HG03280 (cell line): ENCODE data around the gene NFKBIB.
"Not testable (repeated sequence)": the region's sequence is repeated elsewhere in the genome, so short reads cannot be mapped to it uniquely, and the experiment has no call there.

Experiments
- ATAC-seq: cut with Tn5 transposase; IDR thresholded peaks from one replicate; pipeline ENCODE4 v1.9.1; 2021; ENCODE audit warnings: mild to moderate bottlenecking, moderate library complexity; ENCODE audit not compliant: unreplicated experiment

Gene NFKBIB

DNA sequence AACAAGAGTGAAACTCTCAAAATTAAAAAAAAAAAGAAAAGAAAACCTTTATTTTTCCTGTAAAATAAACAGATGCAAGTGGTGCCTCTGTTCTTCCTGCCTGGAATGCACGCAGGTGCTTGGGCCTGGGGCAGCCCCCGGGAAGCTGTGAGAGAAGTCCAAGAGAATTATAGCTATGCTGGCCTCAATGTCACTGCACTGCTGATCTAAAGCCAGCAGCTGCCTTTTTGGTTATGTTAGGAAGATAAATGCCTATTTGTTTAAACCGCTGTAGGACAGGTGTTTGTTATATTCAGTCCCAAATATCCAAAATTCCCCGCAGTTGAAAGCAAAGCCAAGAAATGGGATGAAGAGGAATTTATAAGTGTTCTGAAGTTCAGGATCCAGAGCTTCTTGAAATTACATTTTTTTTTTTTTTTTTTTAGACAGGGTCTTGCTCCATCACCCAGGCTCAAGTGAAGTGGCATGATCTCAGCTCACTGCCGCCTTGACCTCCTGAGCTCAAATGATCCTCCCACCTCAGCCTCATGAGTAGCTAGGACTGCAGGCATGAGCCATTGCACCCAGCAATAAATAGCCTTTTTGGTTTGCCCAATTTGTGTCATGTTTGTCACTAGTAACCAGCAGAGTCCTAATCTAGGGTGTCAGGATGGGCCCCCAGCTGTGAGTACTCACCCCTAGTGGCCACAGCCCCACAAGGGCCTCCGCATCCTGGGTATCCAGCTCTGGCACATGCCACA lies 23.9 kb upstream of the NFKBIB start:
- ATAC-seq, result no peak

DNA sequence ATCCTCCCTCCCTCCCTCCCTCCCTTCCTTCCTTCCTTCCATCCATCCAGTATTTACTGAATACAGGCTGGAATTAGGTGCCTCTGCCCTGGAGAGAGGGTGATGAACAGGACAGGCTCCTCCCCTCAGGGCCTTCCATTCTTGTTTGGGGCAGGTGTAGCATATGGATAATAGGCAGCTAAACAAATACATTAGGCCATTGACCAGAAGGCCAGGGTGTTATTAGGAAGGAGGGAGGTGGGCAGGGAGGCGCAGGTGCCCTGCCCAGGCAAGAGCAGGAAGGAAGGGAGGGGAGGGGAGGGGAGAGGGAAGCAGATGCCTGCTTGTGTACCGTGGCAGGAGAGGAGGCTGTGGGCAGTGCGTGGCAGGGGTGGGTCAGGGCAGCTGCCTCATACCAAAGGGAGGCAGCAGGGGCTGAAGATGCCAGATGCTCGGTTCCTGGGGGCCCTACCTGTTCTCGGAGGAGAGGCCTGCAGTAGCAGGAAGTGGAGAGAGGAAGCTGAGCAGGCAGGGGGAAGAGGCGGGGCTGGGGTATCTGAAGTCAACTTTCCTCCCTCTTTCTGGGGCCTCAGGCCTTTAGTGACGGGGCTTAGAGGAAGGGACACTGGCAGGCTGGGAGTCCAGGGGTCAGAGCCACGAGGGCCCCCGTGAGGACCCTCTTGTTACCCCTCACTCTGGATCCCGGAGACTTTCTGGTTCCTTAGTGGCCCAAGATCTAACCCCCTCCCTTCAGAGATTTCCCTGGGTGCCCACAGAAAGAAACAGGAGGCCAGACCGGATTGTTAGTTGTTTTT lies 21.8 kb upstream of the NFKBIB start, which contains the start of gene RINL:
Gene RINL, minus strand, starts transcription at position 495 of the 794 bp plus-strand sequence. CDS start 1,533 bp downstream, outside the sequence.
- ATAC-seq, result no peak

DNA sequence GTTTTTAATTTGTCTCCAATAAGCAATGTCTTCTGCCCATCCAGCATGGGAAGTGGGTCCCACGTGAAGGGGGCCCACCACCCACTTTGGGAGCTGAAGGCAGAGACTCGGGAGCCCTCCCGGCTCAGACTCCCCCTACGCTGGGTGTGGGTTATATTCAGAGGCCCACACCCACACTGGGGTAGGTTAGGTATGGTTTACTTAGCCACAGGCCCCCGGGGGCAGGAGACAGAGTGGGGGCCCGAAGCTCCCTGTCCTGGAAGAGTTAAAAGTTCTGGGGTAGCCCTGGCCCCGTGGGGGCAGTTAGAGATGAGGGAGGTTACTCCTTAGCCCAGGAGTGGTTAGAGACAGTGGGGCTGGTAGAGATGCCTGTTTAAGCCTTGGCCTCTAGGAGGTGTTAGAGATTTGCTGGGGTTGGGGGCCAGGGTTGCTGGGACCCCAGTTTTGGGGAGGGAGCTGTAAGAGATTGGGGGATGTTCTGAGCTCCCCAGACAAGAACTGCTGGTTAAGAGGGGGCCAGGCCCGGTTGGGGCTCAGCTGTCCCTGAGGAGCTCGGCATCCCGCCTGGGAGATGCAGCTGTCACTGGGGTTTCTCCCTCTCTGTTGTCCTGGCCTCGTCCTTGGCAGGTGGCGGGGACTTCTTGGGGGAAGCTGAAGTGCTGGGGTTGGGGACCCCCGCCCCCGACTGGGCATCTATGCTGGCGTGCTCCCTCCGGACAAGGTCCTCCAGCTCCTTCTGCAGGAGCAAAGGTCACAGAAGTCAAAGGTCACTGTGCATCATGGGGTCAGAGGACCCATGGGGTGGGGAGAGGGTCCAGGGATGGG lies 21.0 kb upstream of the NFKBIB start:
- no peak for ATAC-seq

DNA sequence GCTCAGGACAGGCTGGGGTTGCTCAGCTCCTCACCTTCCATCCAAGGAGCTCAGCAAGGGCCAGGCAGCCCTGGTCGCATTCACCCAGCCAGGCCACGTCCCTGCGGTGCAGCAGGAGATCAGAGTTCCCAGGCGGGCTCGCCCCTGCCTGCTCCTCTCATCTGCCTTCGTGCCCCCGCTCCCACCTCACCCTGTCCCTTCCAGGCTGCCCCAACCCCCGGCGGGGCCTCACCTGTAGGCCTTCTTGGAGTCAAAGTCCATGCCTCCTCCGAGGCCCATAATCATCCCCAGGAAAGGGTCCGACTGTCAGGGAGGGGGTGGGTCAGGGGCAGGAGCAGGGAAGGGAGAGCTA lies 20.4 kb upstream of the NFKBIB start:
- no peak for ATAC-seq

DNA sequence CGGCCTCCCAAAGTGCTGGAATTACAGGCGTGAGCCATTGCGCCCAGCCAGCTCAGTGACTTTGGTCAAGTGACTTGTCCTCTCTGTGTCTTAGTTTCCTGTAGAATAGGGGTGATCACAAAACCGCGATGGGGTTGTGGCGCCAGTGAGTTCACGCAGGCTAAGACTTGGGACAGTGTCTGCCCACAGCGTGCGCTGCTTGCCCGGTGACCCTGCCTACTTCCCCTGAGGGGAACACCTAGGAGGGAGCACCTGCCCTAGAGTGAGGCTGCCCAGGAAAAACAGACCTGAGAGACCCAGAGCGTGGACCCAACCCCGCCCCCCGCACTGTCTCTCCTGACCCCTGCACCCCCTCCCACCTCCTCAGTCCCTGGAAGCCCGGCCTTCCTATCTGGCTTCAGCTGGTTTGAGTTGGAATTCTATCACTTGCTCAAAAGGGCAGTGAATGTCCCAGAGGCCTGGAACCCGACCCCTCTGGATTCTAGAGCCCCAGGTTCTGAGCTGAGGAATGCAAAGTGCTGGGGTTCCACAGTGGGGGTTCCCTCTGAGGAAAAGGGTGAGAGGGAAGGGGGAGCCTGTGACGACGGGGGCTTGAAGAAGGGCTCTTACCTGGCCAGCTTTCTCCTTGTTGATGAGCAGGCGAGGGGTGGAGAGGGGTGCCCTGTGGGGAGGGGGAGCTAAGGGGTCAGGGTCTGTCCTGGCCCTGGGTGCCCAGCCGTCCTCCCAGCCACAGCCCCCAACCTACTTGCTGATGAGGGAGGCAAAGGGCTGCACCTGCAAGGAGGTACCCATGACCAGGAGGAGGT lies 19.5 kb upstream of the NFKBIB start:
- ATAC-seq, result no peak

DNA sequence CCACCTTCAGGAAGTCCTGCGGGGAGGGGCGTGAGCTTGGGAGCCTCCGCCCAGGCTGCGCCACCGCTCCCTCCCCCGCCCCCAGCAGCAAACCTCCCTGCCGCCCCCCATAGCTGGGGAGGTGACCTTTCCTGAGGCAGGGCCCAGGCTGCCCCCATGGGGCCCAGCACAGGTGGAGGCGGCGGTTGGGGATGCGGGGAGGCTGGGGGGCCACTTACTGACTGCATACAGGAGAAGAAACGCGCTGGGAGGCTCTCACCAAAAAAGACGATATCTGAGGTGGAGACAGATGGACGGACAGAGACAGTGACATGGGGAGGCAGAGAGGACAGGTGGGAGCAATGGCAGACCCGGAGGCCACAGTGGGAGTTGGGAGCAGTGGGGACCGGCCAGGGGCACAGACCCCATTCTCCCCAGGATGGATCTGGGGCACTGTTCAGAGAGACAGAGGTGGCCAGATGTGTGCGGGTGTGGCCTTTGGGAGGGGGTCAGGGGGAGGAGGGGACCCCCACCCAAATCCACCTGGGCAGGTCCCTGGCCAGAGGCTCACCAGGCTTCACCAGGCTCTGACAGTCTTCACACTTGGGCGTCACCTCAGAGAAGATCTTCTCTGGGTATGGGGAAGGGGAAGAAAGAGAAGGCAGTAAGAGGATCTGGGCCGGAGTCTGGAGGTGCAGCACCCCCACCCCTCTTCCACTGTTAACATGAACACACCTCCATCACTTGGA lies 18.7 kb upstream of the NFKBIB start:
- ATAC-seq, result no peak

DNA sequence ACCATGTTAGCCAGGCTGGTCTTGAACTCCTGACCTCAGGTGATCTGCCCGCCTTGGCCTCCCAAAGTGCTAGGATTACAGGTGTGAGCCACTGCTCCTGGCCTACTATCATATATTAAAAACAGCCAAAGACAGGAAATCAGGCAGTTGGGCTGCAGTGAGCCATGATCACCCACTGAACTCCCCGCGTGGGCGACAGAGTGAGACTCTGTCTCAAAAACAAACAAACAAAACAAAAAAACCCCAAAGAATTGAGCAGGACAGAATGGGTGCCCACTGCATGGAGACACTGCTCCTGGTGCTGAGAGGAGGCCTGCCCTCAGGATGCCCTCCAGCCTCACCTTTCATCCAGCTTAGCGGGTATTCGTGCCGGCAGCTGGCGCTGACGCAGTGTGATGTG lies 16.5 kb upstream of the NFKBIB start:
- no peak for ATAC-seq

DNA sequence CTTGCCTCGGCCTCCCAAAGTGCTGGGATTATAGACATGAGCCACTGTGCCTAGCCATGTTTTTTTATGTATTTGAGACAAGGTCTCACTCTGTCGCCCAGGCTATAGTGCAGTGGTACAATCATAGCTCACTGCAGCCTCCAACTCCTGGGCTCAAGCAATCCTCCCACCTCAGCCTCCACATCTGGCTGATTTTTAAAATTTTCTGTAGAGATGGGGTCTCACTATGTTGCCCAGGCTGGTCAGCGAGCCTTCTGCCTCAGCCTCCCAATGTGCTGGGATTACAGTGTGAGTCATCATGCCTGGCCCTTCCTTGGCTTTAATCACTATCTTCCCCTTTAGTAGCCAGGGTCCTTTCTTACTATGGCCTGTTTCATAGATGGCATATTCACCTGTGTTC lies 15.1 kb upstream of the NFKBIB start:
- ATAC-seq, result not testable (repeated sequence)

DNA sequence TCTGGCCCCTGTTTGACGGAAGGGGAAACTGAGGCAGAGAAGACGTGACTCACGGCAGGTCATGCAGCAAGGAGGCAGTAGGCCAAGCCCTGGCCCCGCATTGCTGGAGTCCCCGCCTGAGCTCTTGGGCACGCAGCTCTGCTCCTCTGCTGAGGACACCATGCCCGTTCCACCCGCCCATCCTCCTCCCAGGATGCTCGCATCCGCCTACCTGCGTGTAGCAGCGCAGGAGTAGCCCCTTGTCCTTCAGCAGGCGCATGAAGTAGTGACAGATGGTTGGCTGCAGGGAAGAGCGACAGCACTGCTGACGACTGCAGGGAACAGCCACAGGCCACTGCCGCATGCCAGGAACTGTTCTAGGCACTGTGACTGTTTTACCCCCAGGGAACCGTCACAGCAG lies 10.9 kb upstream of the NFKBIB start:
- no peak for ATAC-seq

DNA sequence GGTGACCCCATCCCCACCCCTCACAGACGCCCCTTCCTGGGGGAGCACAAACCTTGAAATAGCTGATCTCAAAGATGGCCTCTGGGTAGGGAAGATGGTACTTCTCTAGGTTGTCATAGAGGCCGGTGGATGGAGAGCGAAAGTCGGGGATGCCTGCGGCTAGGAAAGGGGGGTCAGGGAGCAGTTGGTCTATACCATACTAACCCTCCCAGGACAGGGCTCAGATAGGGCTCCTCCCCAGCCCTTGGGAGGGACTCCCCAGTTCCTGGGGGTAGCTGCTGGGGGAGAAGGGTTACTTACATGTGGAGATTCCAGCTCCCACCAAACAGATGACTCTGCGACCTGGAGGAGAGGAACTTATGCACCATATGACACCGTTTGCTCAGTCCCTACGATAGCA lies 10.0 kb upstream of the NFKBIB start:
- no peak for ATAC-seq

DNA sequence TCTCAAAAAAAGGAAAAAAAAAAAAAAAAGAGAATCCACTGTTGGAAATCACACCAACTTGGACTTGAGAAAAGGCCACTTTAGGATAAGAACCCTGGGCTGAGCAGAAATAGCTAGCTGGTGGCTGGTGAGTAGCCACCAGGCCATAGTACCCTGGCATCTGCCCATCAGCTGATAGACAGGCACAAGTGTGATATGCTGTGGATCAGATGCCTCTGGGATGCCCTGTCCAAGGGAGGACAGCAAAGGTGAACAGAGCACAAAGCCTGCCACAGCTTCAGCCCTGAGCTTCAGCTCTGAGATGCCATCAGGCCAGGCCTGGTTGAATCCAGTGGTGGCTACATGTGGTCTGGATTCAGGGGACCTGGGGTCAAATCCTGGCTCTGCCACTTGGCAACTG lies 9.1 kb upstream of the NFKBIB start:
- ATAC-seq, result no peak

DNA sequence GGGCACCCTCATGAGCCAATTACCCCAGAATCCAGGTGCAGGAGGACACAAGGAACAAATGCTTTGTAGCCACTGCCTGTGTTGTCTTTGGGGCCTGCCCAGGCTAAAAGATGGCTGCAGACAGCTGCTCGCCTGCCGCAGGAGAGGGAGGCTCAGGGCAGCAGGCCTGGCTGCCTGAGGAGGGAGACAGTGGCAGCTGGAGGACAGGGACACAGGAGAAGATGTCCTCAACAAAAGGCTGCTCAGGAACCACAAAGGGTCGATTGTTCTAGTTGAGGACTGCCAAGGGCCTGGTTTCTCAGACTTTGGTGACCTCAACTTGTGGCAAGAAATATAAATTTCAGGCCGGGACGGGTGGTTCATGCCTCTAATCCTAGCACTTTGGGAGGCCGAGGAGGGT lies 8.0 kb upstream of the NFKBIB start:
- ATAC-seq, result no peak

DNA sequence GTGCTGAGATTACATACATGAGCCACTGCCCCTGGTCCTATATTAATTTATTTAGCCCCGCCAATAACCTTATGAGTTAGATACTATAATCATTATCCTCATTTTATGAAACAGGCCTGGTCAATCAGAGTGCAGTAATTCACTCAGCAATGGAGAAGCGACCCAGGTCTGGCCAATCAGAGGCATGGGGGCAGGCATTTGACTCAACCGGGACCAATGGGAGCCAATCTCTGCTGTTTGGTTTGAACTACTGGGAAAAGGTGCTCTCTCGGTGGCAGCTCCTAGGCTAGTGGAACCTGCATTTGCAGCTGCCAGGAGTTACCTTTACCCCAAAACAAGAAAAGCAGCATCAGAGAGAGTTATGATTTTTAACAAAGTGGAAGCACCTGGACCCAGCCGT lies 6.9 kb upstream of the NFKBIB start:
- ATAC-seq, result no peak

DNA sequence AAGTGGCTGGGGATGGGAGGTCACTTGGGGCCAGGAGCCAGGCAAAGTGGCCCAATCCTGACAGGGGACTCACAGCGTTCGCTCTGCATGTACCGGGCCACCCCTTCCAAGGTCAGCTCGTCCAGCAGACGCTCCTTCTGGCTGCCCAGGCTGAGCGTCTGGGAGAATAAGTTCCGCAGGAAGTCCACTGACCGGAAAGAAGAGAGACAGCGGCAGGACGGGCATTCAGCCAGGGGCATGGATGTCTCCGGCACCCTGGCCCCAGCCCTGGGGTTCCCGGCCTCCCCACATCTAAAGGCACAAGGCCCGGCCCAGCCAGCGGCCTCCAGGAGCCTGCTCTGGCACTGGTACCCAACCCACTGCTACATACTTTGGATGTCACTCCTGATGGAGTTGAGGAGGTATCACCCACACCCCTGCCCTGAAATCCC lies 6.4 kb upstream of the NFKBIB start:
- ATAC-seq, result no peak

DNA sequence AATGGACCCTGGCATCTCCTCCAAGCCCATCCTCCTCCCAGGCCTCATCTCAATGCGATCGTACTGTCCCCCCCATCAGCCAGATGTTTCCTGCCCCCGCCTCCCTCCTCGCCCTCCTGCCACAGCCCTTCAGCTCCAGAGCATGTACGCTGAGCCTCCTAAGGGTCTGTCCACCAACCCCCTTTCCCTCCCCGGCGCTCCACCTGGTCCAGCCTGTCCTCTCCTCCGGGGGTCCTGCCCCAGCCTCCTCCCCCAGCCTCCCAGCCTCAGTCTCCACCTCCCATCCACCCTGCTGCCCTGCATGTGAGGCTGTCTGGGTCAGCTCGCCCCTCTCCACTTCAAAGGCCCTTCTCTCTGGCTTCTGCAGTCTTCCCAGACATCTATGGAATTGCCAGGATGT lies 4.8 kb upstream of the NFKBIB start:
- no peak for ATAC-seq

DNA sequence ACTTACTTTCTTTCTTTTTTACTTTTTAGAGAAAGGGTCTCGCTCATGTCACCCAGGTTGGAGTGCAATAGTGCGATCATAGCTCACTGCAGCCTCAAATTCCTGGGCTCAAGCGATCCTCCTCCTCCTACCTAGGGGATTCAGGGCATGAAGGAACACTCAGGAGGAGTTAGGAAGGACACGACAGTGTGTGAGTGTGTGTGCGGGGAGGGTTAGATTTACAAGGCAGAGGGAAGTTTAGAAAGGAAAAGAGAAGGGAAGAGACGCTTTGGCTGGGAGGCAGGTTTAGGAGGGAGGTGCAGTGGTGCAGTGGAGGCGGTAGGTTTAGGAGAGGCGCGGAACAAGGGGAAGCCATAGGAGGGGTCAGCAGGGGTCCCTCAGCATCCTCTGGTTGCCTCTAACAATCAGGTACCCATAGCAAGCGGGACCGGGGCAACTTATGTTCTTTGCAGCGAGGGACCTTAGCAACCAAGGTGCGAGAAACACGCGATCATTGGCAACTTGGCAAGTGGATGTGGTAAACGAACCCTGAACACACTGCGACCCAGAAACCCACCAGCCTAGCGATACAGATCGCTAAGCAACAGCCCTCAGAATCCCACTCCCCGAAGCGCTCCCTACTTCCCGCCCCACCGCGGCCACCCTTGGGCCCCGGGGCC lies 852 bp upstream of the NFKBIB start:
- ATAC-seq, result no peak

DNA sequence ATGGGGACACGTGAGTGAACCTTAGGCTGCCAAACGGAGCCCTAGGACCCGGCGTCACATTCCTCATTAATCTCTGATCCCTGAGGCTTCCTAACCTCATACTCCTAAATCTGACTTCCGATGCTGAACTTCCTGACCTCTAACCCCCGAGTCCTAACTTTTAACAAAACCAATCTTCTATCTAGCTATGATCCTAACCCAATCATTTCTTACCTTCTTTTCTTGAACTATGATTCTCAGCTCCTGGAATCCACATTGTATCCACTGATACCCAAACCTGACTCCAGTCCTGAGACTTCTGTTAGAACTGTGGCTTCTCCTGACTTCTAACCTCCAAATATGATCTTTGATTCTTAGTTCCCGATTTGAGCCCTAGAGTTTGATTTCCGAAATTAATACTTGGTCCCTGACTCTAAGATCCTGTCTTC lies 447 bp downstream of the NFKBIB start:
- ATAC-seq, result no peak

DNA sequence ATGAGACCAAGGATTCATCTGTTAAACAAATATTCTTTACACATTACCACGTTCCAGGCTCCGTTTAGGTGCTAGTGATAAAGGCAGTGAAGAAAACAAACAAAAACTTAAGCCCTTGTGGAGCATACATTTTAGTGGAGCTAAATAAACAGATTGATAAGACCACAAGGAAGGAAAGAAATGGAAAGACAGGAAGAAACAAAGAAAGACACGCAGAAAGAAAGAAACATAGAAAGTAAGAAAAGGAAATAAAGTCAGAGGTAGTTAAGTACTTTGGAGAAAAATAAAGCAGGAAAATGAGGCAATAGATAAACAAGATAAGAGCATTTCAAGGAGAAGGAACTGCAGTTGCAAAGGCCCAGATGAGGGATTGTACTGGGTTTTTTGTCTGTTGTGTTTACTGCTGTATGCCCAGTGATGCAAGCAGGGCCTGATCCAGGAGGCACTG lies 998 bp downstream of the NFKBIB start:
- no peak for ATAC-seq

DNA sequence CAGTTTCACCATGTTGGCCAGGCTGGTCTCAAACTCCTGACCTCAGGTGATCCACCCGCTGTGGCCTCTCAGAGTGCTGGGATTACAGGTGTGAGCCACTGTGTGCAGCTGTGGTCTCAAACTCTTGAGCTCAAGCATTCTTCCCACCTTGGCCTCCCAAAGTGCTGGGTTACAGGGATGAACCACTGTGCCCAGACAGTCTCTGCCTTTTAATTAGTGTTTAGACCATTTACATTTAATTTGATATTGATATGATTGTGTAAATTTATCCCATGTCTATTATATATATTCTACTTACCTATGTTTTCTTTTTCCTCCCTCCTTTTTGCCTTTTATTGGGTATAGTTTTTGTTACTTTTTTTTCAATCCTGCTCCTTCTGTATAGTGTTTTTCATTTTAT lies 1.9 kb downstream of the NFKBIB start:
- ATAC-seq, result no peak
